ENCODE data around the gene ECEL1. TPM values are rescaled to one million over a fixed set of nuclear protein-coding genes. Genes with fewer than 3 reads are reported as not detected.

ECEL1 gene
- total RNA-seq, 1 donor from 2014 or later = 0.14 TPM

- no peaks in the 10 kb centered on the region for H3K79me2 ChIP-seq (ENCODE audit: insufficient read depth, low read length)
- Mint-ChIP-seq H3K9me3 (ENCODE audit: unreplicated experiment) (peaks cover 1% of the 10 kb centered on the region), H3K4me1 (ENCODE audit: low read depth, unreplicated experiment) (no peaks in the 10 kb centered on the region), H3K27ac (ENCODE audit: unreplicated experiment) (no peak overlapping the region), H3K4me3 (ENCODE audit: unreplicated experiment) (no peak overlapping the region), H3K36me3 (ENCODE audit: low read depth, unreplicated experiment) (no peaks in the 10 kb centered on the region), H3K27me3 (ENCODE audit: low read depth, unreplicated experiment) (peaks cover 73% of the 10 kb centered on the region)
- H3K9ac ChIP-seq (ENCODE audit: low read length) = no peak overlapping the region
- no peaks in the 10 kb centered on the region for H3K4me1 ChIP-seq (ENCODE audit: insufficient read depth, low read length)
- DNase-seq (ENCODE audit: low read depth) (no peak), FAIRE-seq (no peak)
- no peaks in the 10 kb centered on the region for H4K20me1 ChIP-seq (ENCODE audit: insufficient read depth, low read length)
- no peak overlapping the region for H3K4me2 ChIP-seq (ENCODE audit: low read length)
- H3K27me3 ChIP-seq (ENCODE audit: insufficient read depth, low read length) = peaks cover 13% of the 10 kb centered on the region
- no peak overlapping the region for H2AFZ ChIP-seq (ENCODE audit: low read depth, low read length)
- H3K27ac ChIP-seq (ENCODE audit: low read depth, low read length) = no peak overlapping the region
- H3K4me3 ChIP-seq (ENCODE audit: insufficient read depth, low read depth, low read length) = no peak overlapping the region
- TF ChIP-seq, protein P1, sequence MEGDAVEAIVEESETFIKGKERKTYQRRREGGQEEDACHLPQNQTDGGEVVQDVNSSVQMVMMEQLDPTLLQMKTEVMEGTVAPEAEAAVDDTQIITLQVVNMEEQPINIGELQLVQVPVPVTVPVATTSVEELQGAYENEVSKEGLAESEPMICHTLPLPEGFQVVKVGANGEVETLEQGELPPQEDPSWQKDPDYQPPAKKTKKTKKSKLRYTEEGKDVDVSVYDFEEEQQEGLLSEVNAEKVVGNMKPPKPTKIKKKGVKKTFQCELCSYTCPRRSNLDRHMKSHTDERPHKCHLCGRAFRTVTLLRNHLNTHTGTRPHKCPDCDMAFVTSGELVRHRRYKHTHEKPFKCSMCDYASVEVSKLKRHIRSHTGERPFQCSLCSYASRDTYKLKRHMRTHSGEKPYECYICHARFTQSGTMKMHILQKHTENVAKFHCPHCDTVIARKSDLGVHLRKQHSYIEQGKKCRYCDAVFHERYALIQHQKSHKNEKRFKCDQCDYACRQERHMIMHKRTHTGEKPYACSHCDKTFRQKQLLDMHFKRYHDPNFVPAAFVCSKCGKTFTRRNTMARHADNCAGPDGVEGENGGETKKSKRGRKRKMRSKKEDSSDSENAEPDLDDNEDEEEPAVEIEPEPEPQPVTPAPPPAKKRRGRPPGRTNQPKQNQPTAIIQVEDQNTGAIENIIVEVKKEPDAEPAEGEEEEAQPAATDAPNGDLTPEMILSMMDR (IDR thresholded peaks at IDR 0.05; ENCODE audit: insufficient read depth, low read depth, low read length) = no peak
- TF ChIP-seq EZH2 (IDR thresholded peaks at IDR 0.05; ENCODE audit: insufficient read depth, low read length) = no peak
- no peaks in the 10 kb centered on the region for H3K36me3 ChIP-seq (ENCODE audit: insufficient read depth, low read length)
- H3K9me3 ChIP-seq (ENCODE audit: insufficient read depth, low read depth, low read length) = peaks cover 3% of the 10 kb centered on the region
Measured at GRCh38 chr2:232477751-232478510, 9.7 kb downstream of the ECEL1 start.

DNA sequence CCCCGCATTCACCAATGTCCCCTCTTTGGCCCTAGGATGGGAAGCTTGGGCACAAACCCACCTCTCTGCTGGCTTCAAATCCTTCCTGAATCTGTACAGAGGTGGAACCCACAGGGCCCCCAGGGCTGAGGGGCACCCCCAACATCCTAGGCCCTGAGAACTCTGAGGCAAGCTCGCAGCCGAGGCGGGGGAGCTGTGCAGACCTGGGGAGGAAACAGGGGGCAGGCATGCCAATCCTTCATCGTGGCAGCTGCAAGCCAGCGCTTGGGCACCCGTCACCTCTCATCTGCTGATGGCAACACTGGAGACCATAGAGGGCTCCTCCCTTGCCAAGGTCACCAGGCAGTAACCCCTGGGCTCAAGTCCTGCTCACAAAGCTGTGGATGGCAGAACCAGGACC is 10.8 kb downstream of the ECEL1 start:
- Histone ChIP-seq H3K27ac (ENCODE audit: low read depth, low read length) (no peak overlapping the region), H3K27me3 (ENCODE audit: insufficient read depth, low read length) (peaks cover 21% of the 10 kb centered on the region), H3K4me1 (ENCODE audit: insufficient read depth, low read length) (no peaks in the 10 kb centered on the region), H3K4me2 (ENCODE audit: low read length) (no peak overlapping the region), H4K20me1 (ENCODE audit: insufficient read depth, low read length) (no peaks in the 10 kb centered on the region), H3K4me3 (ENCODE audit: insufficient read depth, low read depth, low read length) (no peak overlapping the region), H3K36me3 (ENCODE audit: insufficient read depth, low read length) (no peaks in the 10 kb centered on the region), H2AFZ (ENCODE audit: low read depth, low read length) (no peak overlapping the region), H3K9ac (ENCODE audit: low read length) (no peak overlapping the region), H3K79me2 (ENCODE audit: insufficient read depth, low read length) (no peaks in the 10 kb centered on the region), H3K9me3 (ENCODE audit: insufficient read depth, low read depth, low read length) (peaks cover 3% of the 10 kb centered on the region)
- FAIRE-seq (no peak), DNase-seq (ENCODE audit: low read depth) (no peak)
- TF ChIP-seq EZH2 (IDR thresholded peaks at IDR 0.05; ENCODE audit: insufficient read depth, low read length) = no peak
- TF ChIP-seq, protein P1 (IDR thresholded peaks at IDR 0.05; ENCODE audit: insufficient read depth, low read depth, low read length) = no peak
- Mint-ChIP-seq H3K4me3 (ENCODE audit: unreplicated experiment) (no peak overlapping the region), H3K9me3 (ENCODE audit: unreplicated experiment) (peaks cover 8% of the 10 kb centered on the region), H3K4me1 (ENCODE audit: low read depth, unreplicated experiment) (no peaks in the 10 kb centered on the region), H3K27me3 (ENCODE audit: low read depth, unreplicated experiment) (peaks cover 74% of the 10 kb centered on the region), H3K27ac (ENCODE audit: unreplicated experiment) (no peak overlapping the region), H3K36me3 (ENCODE audit: low read depth, unreplicated experiment) (no peaks in the 10 kb centered on the region)

DNA sequence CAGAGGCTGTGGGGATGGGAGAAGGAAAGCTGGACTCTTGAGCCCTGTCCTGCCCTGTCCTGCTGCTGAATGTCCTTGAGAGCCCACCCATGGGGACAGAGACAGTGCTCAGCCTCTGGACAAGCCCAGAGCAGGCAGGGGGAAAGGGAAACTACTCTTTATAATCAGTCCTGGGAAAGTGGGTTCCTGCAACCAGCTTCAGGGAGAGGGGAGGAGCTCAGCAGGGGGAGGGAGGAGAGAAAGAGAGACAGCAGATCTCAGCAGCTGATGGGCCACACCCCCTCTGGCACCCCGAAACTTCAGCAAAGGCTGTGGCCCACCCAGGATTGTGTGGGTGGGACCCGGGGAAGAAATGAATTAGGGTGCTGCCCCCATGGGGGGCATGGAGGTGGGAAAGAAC is 11.6 kb downstream of the ECEL1 start:
- Mint-ChIP-seq H3K9me3 (ENCODE audit: unreplicated experiment) (peaks cover 10% of the 10 kb centered on the region), H3K4me1 (ENCODE audit: low read depth, unreplicated experiment) (no peaks in the 10 kb centered on the region)

More for the DNA sequence above, 11.6 kb downstream of the ECEL1 start:
- H3K9me3 ChIP-seq (ENCODE audit: insufficient read depth, low read depth, low read length) = peaks cover 3% of the 10 kb centered on the region
- H3K36me3 ChIP-seq (ENCODE audit: insufficient read depth, low read length) = no peaks in the 10 kb centered on the region
- peaks cover 76% of the 10 kb centered on the region for H3K27me3 Mint-ChIP-seq (ENCODE audit: low read depth, unreplicated experiment)
- FAIRE-seq (no peak), DNase-seq (ENCODE audit: low read depth) (no peak)
- TF ChIP-seq, protein P1 (IDR thresholded peaks at IDR 0.05; ENCODE audit: insufficient read depth, low read depth, low read length) = no peak
- TF ChIP-seq EZH2 (IDR thresholded peaks at IDR 0.05; ENCODE audit: insufficient read depth, low read length) = no peak
- H3K36me3 Mint-ChIP-seq (ENCODE audit: low read depth, unreplicated experiment) = no peaks in the 10 kb centered on the region
- H3K4me3 ChIP-seq (ENCODE audit: insufficient read depth, low read depth, low read length) = no peak overlapping the region
- no peak overlapping the region for H3K9ac ChIP-seq (ENCODE audit: low read length)
- no peak overlapping the region for H3K4me2 ChIP-seq (ENCODE audit: low read length)
- no peaks in the 10 kb centered on the region for H3K4me1 ChIP-seq (ENCODE audit: insufficient read depth, low read length)
- H3K27me3 ChIP-seq (ENCODE audit: insufficient read depth, low read length) = peaks cover 27% of the 10 kb centered on the region
- no peaks in the 10 kb centered on the region for H3K79me2 ChIP-seq (ENCODE audit: insufficient read depth, low read length)
- no peak overlapping the region for H3K27ac ChIP-seq (ENCODE audit: low read depth, low read length)
- no peak overlapping the region for H3K27ac Mint-ChIP-seq (ENCODE audit: unreplicated experiment)
- no peak overlapping the region for H2AFZ ChIP-seq (ENCODE audit: low read depth, low read length)
- no peaks in the 10 kb centered on the region for H4K20me1 ChIP-seq (ENCODE audit: insufficient read depth, low read length)
- H3K4me3 Mint-ChIP-seq (ENCODE audit: unreplicated experiment) = no peak overlapping the region
